Mammary epithelial cell (primary cell): Measurements from ENCODE around the gene KRT39.

Experiments
- EZH2 ChIP-seq: IDR thresholded peaks from 2 replicates; pipeline ENCODE4 v1.6.1; 2012; ENCODE audit warnings: low read length, inconsistent platforms, borderline replicate concordance
- TF ChIP-seq, protein P1 (sequence below), 2 donors: IDR thresholded peaks in 1 of 2; conservative IDR thresholded peaks in 1 of 2; 2 replicates each; pipeline ENCODE4 v1.5.1; 2011 to 2012; ENCODE audit warnings: inconsistent platforms in 2 of 2, low read length in 2 of 2, mild to moderate bottlenecking in 2 of 2, control low read depth in 1 of 2, low read depth in 1 of 2; ENCODE audit not compliant: insufficient read depth in 1 of 2; ENCODE audit errors: extremely low read depth in 1 of 2

- TF ChIP-seq, protein P1, sequence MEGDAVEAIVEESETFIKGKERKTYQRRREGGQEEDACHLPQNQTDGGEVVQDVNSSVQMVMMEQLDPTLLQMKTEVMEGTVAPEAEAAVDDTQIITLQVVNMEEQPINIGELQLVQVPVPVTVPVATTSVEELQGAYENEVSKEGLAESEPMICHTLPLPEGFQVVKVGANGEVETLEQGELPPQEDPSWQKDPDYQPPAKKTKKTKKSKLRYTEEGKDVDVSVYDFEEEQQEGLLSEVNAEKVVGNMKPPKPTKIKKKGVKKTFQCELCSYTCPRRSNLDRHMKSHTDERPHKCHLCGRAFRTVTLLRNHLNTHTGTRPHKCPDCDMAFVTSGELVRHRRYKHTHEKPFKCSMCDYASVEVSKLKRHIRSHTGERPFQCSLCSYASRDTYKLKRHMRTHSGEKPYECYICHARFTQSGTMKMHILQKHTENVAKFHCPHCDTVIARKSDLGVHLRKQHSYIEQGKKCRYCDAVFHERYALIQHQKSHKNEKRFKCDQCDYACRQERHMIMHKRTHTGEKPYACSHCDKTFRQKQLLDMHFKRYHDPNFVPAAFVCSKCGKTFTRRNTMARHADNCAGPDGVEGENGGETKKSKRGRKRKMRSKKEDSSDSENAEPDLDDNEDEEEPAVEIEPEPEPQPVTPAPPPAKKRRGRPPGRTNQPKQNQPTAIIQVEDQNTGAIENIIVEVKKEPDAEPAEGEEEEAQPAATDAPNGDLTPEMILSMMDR (conservative IDR thresholded peaks at IDR 0.05 in 1 of 2, IDR thresholded peaks at IDR 0.05 in 1 of 2; ENCODE audit: extremely low read depth in 1 of 2, insufficient read depth in 1 of 2, low read depth in 1 of 2, low read length in 2 of 2): no peak
- no peak for TF ChIP-seq EZH2
Observed at GRCh38 chr17:41009301-41009760, 42.6 kb upstream of the KRT39 start.
